K562 (cell line): ENCODE results near the gene DST. TPM values are rescaled to one million over a fixed set of nuclear protein-coding genes. Genes with fewer than 3 reads are reported as not detected.
A peak's percentile ranks its signal among the peaks of the same experiment; 100 is the strongest.

Experiments used
- ID3 ChIP-seq, 2 experiments: fragments of 250-450 bp in 1 of 2; fragments of 450-650 bp in 1 of 2; sonication (Bioruptor Pico) in 1 of 2; IDR thresholded peaks; 2 replicates each; pipeline versions ENCODE4 v1.6.1 to v1.8.0; 2016 to 2021; ENCODE audit warnings: mild to moderate bottlenecking in 2 of 2, moderate library complexity in 2 of 2, missing compliant biosample characterization in 1 of 2, missing genetic modification characterization in 1 of 2
- MCM5 ChIP-seq: fragments of 450-650 bp; IDR thresholded peaks from 2 replicates; pipeline ENCODE4 v1.6.1; 2016; ENCODE audit warnings: low read depth
- POU5F1 ChIP-seq: fragments of 150-350 bp; IDR thresholded peaks from 2 replicates; pipeline ENCODE4 v1.6.1; 2014; ENCODE audit warnings: borderline replicate concordance, low read length, low read depth, mild to moderate bottlenecking; ENCODE audit not compliant: partially characterized antibody
- RNF219 ChIP-seq: fragments of 250-450 bp; sonication (Bioruptor Pico); IDR thresholded peaks from 2 replicates; pipeline ENCODE4 v1.5.0; 2022; ENCODE audit warnings: mild to moderate bottlenecking
- TAF1 ChIP-seq: IDR thresholded peaks from 2 replicates; pipeline ENCODE4 v1.6.1; 2011; ENCODE audit warnings: mild to moderate bottlenecking, low read length, moderate library complexity; ENCODE audit not compliant: insufficient read depth, control insufficient read depth, severe bottlenecking; ENCODE audit errors: extremely low read depth
- YY1 ChIP-seq, 3 experiments: IDR thresholded peaks; 2 replicates each; pipeline ENCODE4 v1.6.1; 2011; ENCODE audit warnings: low read length in 2 of 3, mild to moderate bottlenecking in 2 of 3, moderate library complexity in 2 of 3, borderline replicate concordance in 1 of 3, control low read depth in 1 of 3, low read depth in 1 of 3; ENCODE audit not compliant: insufficient read depth in 3 of 3, insufficient replicate concordance in 2 of 3, control insufficient read depth in 1 of 3, insufficient read length in 1 of 3; ENCODE audit errors: extremely low read depth in 1 of 3
- ZKSCAN8 ChIP-seq: fragments of 200-800 bp; sonication (Bioruptor generic); IDR thresholded peaks from 2 replicates; pipeline ENCODE4 v1.6.1; 2016; ENCODE audit warnings: missing genetic modification characterization, missing compliant biosample characterization
- ZNF143 ChIP-seq: sonication (generic); formaldehyde crosslinking; IDR thresholded peaks from 2 replicates; pipeline ENCODE4 v1.9.0; 2022; ENCODE audit warnings: mild to moderate bottlenecking, missing genetic modification reagents
- ZNF507 ChIP-seq: conservative IDR thresholded peaks from 2 replicates; pipeline ENCODE4 v1.6.1; 2017; ENCODE audit warnings: missing genetic modification characterization, missing compliant biosample characterization
- ZNF57 ChIP-seq: fragments of 450-650 bp; formaldehyde crosslinking; IDR thresholded peaks from 2 replicates; pipeline ENCODE4 v1.4.0; 2020; ENCODE audit warnings: mild to moderate bottlenecking, moderate library complexity
- ZNF766 ChIP-seq: fragments of 200-800 bp; sonication (Bioruptor generic); conservative IDR thresholded peaks from 2 replicates; pipeline ENCODE4 v1.6.1; 2016; ENCODE audit warnings: missing genetic modification characterization, missing compliant biosample characterization
- polyA plus RNA-seq, 8 experiments: library from polyadenylated mRNA; depleted of rRNA in 4 of 8; stranded (reverse) in 5 of 8; unstranded in 3 of 8; fragments of >200 nt; fragmentation: Nextera tagmentation in 2 of 8; fragmentation: Illumina TruSeq in 1 of 8; extraction: Ambion mirVana in 2 of 8; extraction: Trizol in 1 of 8; gene quantifications; 2 replicates each; pipeline versions ENCODE4 v1.2.1 to v1.2.3, GENCODE V29; 2011 to 2014; ENCODE audit warnings: inconsistent platforms in 1 of 8, missing spikeins in 1 of 8
- total RNA-seq, 7 experiments: library from RNA; depleted of rRNA in 6 of 7; stranded (reverse); fragments of >200 nt in 6 of 7; fragmentation: Illumina TruSeq in 2 of 7; extraction: Trizol in 2 of 7; gene quantifications; 2 replicates each; pipeline versions ENCODE4 v1.2.1 to v1.2.3, GENCODE V29; 2011 to 2021; ENCODE audit warnings: low replicate concordance in 1 of 7
- TF ChIP-seq, protein P1 (sequence below), 2 experiments: fragments of 450-650 bp in 1 of 2; sonication (generic) in 1 of 2; formaldehyde crosslinking in 1 of 2; IDR thresholded peaks; 2 replicates each; pipeline versions ENCODE4 v1.7.1 to v1.9.0; 2016 to 2022; ENCODE audit warnings: inconsistent platforms in 1 of 2, mild to moderate bottlenecking in 1 of 2, missing genetic modification reagents in 1 of 2

DST gene
- total and polyA plus RNA-seq, 9 of the 15 experiments (the other 6 are each of a cell fraction or from before 2014, with no cell fraction given): 5.2 to 21.9 (median 13.3) TPM

DNA sequence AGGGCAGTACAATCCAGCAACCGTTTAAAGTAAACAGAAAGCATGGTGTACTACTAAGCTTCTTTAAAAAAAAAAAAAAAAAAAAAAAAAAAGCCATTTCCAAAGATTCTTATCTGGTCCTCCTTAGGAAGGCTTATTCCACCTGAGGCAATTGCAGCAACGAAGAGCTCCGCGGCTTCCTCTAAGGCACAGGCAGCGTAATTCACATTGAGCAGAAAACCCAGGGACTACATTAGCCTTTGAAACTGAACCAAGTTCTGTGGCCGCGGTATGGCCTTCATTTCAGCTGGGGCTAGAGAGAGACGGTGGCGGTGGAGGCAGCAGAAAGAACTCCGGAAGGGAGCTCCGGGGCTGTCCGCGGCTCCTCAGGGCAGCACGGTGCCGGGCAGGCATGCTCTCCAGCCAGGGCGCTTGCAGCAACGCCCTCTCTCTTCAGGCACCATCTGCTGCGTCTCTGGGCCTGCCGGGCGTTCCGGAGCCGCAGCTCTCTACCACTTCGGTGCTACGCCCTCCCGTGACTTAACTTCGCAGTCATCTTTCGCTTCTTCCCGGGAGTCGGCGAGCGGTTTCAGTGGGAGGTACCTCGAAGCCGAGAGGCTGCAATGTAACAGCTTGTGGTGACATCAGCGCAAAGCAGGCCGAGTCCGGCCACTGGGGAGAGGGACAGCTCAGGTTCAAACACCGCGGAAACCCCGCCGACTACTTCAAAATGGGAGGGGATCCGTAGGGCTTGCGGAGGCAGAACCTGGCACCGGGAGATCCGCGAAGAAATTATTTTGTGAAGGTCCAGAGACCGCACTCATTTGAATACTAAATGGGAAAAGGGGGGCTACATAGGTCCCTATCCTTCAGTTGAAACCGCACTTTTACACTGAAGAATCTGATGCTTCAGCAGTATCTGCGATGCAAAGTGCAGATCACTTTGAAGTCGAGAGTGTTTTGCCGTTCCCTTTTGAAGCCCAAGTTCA, 100.0 kb downstream of the DST start (continued):
- TF ChIP-seq ZKSCAN8: no peak
- no peak for TF ChIP-seq ZNF507 (tag)
- no peak for TF ChIP-seq ZNF766 (CRISPR knock-in tag)
- no peak for TF ChIP-seq POU5F1
- TF ChIP-seq ZNF143 (CRISPR knock-in tag): no peak
- TF ChIP-seq ZNF57: no peak
- TF ChIP-seq TAF1: peak; percentile 82
- TF ChIP-seq RNF219 (CRISPR knock-in tag): no peak
- TF ChIP-seq ID3 (CRISPR knock-in tag; IDR thresholded peaks at IDR 0.05): no peak
- no peak for TF ChIP-seq ID3 (tag; IDR thresholded peaks at IDR 0.05)
- peak in 2 of 3 experiments; percentile 66 to 84 for TF ChIP-seq YY1 (IDR thresholded peaks at IDR 0.05; ENCODE audit: borderline replicate concordance in 1 of 3, control insufficient read depth in 1 of 3, extremely low read depth in 1 of 3, insufficient read depth in 3 of 3, insufficient read length in 1 of 3, insufficient replicate concordance in 2 of 3, low read depth in 1 of 3, low read length in 2 of 3)
- no peak for TF ChIP-seq MCM5
- TF ChIP-seq, protein P1, sequence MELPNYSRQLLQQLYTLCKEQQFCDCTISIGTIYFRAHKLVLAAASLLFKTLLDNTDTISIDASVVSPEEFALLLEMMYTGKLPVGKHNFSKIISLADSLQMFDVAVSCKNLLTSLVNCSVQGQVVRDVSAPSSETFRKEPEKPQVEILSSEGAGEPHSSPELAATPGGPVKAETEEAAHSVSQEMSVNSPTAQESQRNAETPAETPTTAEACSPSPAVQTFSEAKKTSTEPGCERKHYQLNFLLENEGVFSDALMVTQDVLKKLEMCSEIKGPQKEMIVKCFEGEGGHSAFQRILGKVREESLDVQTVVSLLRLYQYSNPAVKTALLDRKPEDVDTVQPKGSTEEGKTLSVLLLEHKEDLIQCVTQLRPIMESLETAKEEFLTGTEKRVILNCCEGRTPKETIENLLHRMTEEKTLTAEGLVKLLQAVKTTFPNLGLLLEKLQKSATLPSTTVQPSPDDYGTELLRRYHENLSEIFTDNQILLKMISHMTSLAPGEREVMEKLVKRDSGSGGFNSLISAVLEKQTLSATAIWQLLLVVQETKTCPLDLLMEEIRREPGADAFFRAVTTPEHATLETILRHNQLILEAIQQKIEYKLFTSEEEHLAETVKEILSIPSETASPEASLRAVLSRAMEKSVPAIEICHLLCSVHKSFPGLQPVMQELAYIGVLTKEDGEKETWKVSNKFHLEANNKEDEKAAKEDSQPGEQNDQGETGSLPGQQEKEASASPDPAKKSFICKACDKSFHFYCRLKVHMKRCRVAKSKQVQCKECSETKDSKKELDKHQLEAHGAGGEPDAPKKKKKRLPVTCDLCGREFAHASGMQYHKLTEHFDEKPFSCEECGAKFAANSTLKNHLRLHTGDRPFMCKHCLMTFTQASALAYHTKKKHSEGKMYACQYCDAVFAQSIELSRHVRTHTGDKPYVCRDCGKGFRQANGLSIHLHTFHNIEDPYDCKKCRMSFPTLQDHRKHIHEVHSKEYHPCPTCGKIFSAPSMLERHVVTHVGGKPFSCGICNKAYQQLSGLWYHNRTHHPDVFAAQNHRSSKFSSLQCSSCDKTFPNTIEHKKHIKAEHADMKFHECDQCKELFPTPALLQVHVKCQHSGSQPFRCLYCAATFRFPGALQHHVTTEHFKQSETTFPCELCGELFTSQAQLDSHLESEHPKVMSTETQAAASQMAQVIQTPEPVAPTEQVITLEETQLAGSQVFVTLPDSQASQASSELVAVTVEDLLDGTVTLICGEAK (IDR thresholded peaks at IDR 0.05): 0 out of 2 replicates have a peak, but pooled peaks have one; percentile 17
- TF ChIP-seq, protein P1 (CRISPR knock-in tag; IDR thresholded peaks at IDR 0.05): no peak
